NT2/D1 (cell line): ENCODE measurements around the gene FBXO42.

ENCODE experiments used
- SUZ12 ChIP-seq: IDR thresholded peaks from 2 replicates; pipeline ENCODE4 v1.6.1; 2011; ENCODE audit not compliant: insufficient read length, insufficient read depth; ENCODE audit errors: extremely low read depth
- YY1 ChIP-seq: IDR thresholded peaks from 2 replicates; pipeline ENCODE4 v1.6.1; 2011; ENCODE audit not compliant: insufficient read length, insufficient read depth
- ZNF274 ChIP-seq: IDR thresholded peaks from 2 replicates; pipeline ENCODE4 v1.6.1; 2011; ENCODE audit warnings: mild to moderate bottlenecking, low read depth, low read length

DNA sequence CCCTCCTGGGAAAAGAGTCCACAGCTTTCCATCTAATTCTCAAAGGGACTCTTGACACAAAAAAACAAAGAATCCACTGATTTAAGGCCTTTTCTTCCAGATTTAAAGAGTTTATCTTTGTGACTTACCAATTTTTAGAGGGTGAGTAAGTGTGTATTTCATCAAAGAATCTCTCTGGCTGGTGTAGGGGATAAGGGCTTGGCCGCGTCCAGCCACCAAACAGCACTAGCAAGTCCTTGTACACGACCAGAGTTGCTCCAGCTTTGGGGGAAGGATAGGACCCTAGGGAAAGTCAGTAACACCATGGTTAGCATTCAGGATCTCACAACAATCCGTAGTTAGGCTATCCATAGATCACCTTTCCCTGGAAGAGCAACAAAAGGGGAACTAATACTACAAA lies 95.8 kb downstream of the FBXO42 start:
- no peak for TF ChIP-seq SUZ12
- no peak for TF ChIP-seq YY1
- TF ChIP-seq ZNF274: no peak
